ENCODE results near the gene ZNF608.

- TF ChIP-seq CTCF (IDR thresholded peaks at IDR 0.05): no peak
- no peak for TF ChIP-seq POLR2AphosphoS5 (IDR thresholded peaks at IDR 0.05; ENCODE audit: insufficient read depth in 1 of 2, low read depth in 1 of 2)
Measured at GRCh38 chr5:124739634-124740025, 6.8 kb downstream of the ZNF608 start.
